ENCODE measurements around the gene PPFIA2. TPM values are rescaled to one million over a fixed set of nuclear protein-coding genes. Genes with fewer than 3 reads are reported as not detected.

PPFIA2 gene
- total and polyA plus RNA-seq, 9 of the 15 experiments (the other 6 are each of a cell fraction or from before 2014, with no cell fraction given): not detected

DNA sequence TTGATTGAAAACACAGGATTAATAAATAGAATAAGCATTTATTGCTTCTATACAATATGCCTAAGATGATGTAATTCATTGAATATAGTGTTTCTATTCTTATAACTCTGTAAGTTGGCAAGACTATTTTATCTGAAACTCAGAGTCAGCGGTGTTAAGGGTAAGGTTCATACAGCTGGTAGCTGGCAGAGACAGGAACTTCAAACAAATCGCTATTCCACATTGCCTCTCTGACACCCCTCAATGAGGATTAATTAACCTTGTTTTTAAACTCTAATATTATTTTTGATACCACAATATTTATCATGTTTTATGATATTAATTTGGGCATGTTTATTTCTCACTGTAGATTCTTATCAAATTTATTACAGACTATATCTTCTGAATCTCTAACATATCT, 357.9 kb downstream of the PPFIA2 start:
- no peak for DNase-seq (ENCODE audit: extremely low read depth in 1 of 4, low spot score in 3 of 4)
- no peak overlapping the region for H3K4me3 ChIP-seq
- in situ Hi-C loops (cut with MboI) (no loop called here), intact Hi-C loops (cut with micrococcal nuclease) (no loop called here)
- H3K27me3 ChIP-seq (ENCODE audit: control insufficient read depth in 2 of 2, insufficient read depth in 2 of 2, low read length in 2 of 2): no peaks in the 10 kb centered on the region
- H2AFZ ChIP-seq (ENCODE audit: low read depth, low read length): no peak overlapping the region
- POLR2A ChIA-PET: no interaction called here
- H4K20me1 ChIP-seq (replicated peaks; ENCODE audit: control insufficient read depth, insufficient read depth, low read length): no peaks in the 10 kb centered on the region
- H3K9me3 ChIP-seq (replicated peaks; ENCODE audit: control insufficient read depth, insufficient read depth, low read depth, low read length): no peaks in the 10 kb centered on the region; the same call in 1 of the 2 replicates
- H3K9me1 ChIP-seq (ENCODE audit: control insufficient read depth, insufficient read depth, low read length): no peaks in the 10 kb centered on the region
- H3K79me2 ChIP-seq (ENCODE audit: control insufficient read depth, insufficient read depth, low read length): no peaks in the 10 kb centered on the region
- H3K36me3 ChIP-seq (ENCODE audit: control insufficient read depth, insufficient read depth, low read length): no peaks in the 10 kb centered on the region
- CTCF ChIA-PET (ENCODE audit: low intra/inter-chr PET ratio): no interaction called here
- no peak overlapping the region for H3K9ac ChIP-seq (ENCODE audit: insufficient read depth in 1 of 2, low read depth in 2 of 2, low read length in 2 of 2)
- no TSS peak for BruUV-seq (replicated peaks)
- H3K4me2 ChIP-seq (ENCODE audit: insufficient read depth, low read length): no peak overlapping the region
- no peak for FAIRE-seq
- no peak for ATAC-seq
- TF ChIP-seq ZNF609 (CRISPR knock-in tag; IDR thresholded peaks at IDR 0.05; ENCODE audit: borderline replicate concordance) (no peak), NR2C1 (IDR thresholded peaks at IDR 0.05) (no peak), NR2C1 (tag; IDR thresholded peaks at IDR 0.05) (no peak), CBFA2T3 (IDR thresholded peaks at IDR 0.05) (no peak), PTRF (tag; IDR thresholded peaks at IDR 0.05) (no peak), ELF4 (CRISPR knock-in tag; IDR thresholded peaks at IDR 0.05) (no peak), RAD21 (CRISPR knock-in tag; conservative IDR thresholded peaks at IDR 0.05 in 1 of 2, IDR thresholded peaks at IDR 0.05 in 1 of 2) (no peak)
- TF ChIP-seq, protein P1, sequence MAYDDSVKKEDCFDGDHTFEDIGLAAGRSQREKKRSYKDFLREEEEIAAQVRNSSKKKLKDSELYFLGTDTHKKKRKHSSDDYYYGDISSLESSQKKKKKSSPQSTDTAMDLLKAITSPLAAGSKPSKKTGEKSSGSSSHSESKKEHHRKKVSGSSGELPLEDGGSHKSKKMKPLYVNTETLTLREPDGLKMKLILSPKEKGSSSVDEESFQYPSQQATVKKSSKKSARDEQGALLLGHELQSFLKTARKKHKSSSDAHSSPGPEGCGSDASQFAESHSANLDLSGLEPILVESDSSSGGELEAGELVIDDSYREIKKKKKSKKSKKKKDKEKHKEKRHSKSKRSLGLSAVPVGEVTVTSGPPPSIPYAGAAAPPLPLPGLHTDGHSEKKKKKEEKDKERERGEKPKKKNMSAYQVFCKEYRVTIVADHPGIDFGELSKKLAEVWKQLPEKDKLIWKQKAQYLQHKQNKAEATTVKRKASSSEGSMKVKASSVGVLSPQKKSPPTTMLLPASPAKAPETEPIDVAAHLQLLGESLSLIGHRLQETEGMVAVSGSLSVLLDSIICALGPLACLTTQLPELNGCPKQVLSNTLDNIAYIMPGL (CRISPR knock-in tag; IDR thresholded peaks at IDR 0.05): no peak
- H3K4me1 ChIP-seq (replicated peaks in 1 of 2; ENCODE audit: control insufficient read depth in 2 of 2, insufficient read depth in 2 of 2, low read length in 2 of 2): no peaks in the 10 kb centered on the region
- 4% methylated on average over 2 of the region's 2 CpGs for WGBS (ENCODE audit: insufficient coverage, low coverage, missing lambda C conversion rate)
- H3K27ac ChIP-seq (ENCODE audit: extremely low read depth, low read depth, low read length): no peak overlapping the region
